ENCODE results near the gene C1orf198. TPM values are rescaled to one million over a fixed set of nuclear protein-coding genes. Genes with fewer than 3 reads are reported as not detected.
"Not testable (repeated sequence)": the region's sequence is repeated elsewhere in the genome, so short reads cannot be mapped to it uniquely, and the experiment has no call there.

C1orf198 gene
- total RNA-seq, 2 donors from 2014 or later: 166 to 273 TPM

DNA sequence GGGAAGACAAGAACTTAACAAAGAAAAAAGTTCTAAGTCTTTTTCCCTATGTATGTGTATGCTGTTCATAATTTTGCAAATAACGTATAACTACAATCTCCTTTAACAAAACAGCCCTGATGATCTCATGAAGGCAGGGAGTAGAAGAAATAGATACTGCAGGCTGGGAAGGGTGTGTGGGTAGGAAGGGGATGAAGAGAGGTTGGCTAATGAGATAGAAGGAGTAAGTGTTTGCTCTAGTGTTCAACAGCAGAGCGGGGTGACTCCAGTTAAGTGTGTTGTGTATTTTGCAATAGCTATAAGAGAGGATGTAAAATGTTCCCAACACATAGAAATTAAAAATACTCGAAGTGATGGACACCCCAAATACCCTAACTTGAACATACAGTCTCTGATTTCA lies 20.1 kb downstream of the C1orf198 start:
- H3K27me3 ChIP-seq (replicated peaks; ENCODE audit: insufficient read depth): no peaks in the 10 kb centered on the region
- no peak overlapping the region for H3K4me3 ChIP-seq
- peak overlapping the region; percentile 96 to 97 for H3K27ac ChIP-seq
- TF ChIP-seq, protein P1, sequence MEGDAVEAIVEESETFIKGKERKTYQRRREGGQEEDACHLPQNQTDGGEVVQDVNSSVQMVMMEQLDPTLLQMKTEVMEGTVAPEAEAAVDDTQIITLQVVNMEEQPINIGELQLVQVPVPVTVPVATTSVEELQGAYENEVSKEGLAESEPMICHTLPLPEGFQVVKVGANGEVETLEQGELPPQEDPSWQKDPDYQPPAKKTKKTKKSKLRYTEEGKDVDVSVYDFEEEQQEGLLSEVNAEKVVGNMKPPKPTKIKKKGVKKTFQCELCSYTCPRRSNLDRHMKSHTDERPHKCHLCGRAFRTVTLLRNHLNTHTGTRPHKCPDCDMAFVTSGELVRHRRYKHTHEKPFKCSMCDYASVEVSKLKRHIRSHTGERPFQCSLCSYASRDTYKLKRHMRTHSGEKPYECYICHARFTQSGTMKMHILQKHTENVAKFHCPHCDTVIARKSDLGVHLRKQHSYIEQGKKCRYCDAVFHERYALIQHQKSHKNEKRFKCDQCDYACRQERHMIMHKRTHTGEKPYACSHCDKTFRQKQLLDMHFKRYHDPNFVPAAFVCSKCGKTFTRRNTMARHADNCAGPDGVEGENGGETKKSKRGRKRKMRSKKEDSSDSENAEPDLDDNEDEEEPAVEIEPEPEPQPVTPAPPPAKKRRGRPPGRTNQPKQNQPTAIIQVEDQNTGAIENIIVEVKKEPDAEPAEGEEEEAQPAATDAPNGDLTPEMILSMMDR (IDR thresholded peaks at IDR 0.05): no peak
- H3K4me1 ChIP-seq (ENCODE audit: control insufficient read depth in 1 of 2, low read depth in 2 of 2): peaks cover 55 to 56% of the 10 kb centered on the region in 2 donors
- peaks cover 18% of the 10 kb centered on the region for H3K36me3 ChIP-seq
- no peak for DNase-seq (ENCODE audit: low spot score)
- H3K9me3 ChIP-seq: no peaks in the 10 kb centered on the region
- no peak for ATAC-seq (ENCODE audit: insufficient number of reproducible peaks, low FRiP score, low read depth)

DNA sequence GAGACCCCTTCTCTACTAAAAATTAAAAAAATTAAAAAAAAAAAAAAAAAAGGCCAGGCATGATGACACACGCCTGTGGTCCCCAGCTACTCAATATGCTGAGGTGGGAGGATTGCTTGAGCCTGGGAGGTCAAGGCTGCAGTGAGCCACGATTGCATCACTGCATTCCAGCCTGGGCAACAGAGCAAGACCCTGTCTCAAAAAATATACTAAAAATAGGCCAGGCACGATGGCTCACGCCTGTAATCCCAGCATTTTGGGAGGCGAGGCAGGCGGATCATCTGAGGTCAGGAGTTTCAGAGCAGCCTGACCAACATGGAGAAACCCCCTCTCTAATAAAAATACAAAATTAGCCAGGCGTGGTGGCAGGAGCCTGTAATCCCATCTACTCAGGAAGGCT lies 23.1 kb downstream of the C1orf198 start:
- not testable (repeated sequence) for ATAC-seq (ENCODE audit: insufficient number of reproducible peaks, low FRiP score, low read depth); H3K4me3 ChIP-seq; H3K9me3 ChIP-seq; H3K27me3 ChIP-seq (replicated peaks; ENCODE audit: insufficient read depth); DNase-seq (ENCODE audit: low spot score)
- peaks cover 47 to 61% of the 10 kb centered on the region in 2 donors for H3K4me1 ChIP-seq (ENCODE audit: control insufficient read depth in 1 of 2, low read depth in 2 of 2)
- H3K27ac ChIP-seq: peak overlapping the region; percentile 18 to 34
- H3K36me3 ChIP-seq: peaks cover 26% of the 10 kb centered on the region

DNA sequence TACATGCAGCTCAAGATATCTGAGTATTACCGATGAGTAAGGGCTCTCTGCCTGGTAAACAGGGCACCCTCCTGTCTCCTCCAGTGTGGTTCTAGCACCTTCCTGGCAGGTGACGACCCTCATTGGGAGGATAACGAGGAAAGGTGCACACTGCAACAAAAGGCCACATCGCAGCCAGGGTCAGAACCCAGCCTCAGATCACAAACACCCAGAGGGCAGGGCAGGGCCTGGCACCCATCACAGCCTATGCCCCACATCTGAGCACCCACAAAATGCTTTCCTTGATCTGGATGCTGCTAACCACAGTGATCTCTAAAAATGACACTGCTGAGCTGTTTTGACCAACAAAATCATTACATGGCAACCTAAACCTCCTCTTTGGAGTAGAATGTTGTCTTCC lies 23.8 kb downstream of the C1orf198 start:
- Histone ChIP-seq H3K9me3 (no peaks in the 10 kb centered on the region), H3K36me3 (peaks cover 26% of the 10 kb centered on the region), H3K4me3 (no peak overlapping the region), H3K27me3 (replicated peaks; ENCODE audit: insufficient read depth) (no peaks in the 10 kb centered on the region), H3K27ac (peak overlapping the region; percentile 18 to 34), H3K4me1 (ENCODE audit: control insufficient read depth in 1 of 2, low read depth in 2 of 2) (peaks cover 41 to 59% of the 10 kb centered on the region in 2 donors)
- ATAC-seq (ENCODE audit: insufficient number of reproducible peaks, low FRiP score, low read depth) (no peak), DNase-seq (ENCODE audit: low spot score) (no peak)
- TF ChIP-seq, protein P1 (IDR thresholded peaks at IDR 0.05): no peak

DNA sequence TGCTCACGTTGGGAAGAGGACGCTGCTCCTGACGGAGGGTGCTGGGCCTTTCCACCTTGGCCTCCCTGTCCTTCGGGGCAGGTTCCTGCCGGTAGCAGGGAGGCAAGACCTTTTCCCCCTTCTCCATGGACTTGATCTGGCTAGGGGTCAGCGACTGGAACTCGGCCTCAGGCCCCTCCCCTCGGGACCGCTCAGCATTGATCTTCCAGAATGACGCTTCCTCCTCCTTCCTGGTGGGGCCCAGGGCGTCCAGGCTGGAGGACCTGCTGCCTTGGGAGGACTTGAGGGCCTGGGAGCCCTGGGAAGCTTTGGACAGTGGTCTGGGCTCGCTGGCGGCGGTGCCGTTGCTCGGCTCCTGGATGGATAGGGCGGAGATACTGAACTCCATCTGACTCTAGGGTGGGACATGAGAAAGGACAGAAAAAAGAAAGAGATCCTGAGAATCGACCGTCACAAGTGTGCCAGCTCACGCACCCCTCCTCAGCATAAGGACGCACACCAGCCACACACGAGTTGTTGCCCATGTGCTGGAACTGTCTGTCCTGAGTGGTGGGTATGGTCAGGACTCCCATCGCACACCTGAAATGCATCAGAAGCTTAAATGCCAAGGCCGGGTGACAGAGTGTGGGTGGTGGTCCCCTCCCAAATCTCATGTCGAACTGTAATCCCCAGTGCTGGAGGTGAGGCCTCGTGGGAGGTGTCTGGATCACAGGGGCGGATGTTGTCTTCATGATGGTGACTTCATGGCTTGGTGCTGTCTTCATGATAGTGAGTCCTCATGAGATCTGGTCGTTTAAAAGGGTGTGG lies 24.6 kb downstream of the C1orf198 start:
- no peaks in the 10 kb centered on the region for H3K9me3 ChIP-seq
- TF ChIP-seq, protein P1 (IDR thresholded peaks at IDR 0.05): no peak
- ATAC-seq (ENCODE audit: insufficient number of reproducible peaks, low FRiP score, low read depth): no peak
- H3K27ac ChIP-seq: peak overlapping the region in 1 of 2 donors; percentile 34
- peaks cover 35 to 59% of the 10 kb centered on the region in 2 donors for H3K4me1 ChIP-seq (ENCODE audit: control insufficient read depth in 1 of 2, low read depth in 2 of 2)
- no peaks in the 10 kb centered on the region for H3K27me3 ChIP-seq (replicated peaks; ENCODE audit: insufficient read depth)
- DNase-seq (ENCODE audit: low spot score): no peak
- H3K4me3 ChIP-seq: no peak overlapping the region
- peaks cover 29% of the 10 kb centered on the region for H3K36me3 ChIP-seq

DNA sequence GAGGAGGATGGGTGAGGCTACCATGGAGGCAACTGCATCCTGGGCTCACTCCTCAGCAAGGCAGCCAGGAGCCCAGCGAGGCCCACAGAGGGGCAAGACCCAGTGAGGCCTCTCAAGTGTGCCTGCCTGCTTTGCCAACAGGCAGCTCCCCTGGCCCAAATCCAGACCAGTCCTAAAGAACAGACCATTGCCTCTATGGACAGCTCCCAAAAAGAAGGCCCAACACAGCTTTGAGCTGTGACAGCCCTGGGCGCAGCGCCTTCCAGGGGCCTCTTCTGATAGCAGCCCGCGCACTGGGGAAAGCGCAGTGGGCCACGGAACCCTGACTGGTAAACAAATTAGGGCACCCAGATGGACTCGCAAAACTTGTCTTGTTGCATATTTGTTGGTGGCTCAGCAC lies 25.5 kb downstream of the C1orf198 start:
- peaks cover 27 to 50% of the 10 kb centered on the region in 2 donors for H3K4me1 ChIP-seq (ENCODE audit: control insufficient read depth in 1 of 2, low read depth in 2 of 2)
- no peak for ATAC-seq (ENCODE audit: insufficient number of reproducible peaks, low FRiP score, low read depth)
- H3K4me3 ChIP-seq: no peak overlapping the region
- H3K36me3 ChIP-seq: peaks cover 38% of the 10 kb centered on the region
- no peak for DNase-seq (ENCODE audit: low spot score)
- H3K9me3 ChIP-seq: no peaks in the 10 kb centered on the region
- TF ChIP-seq, protein P1 (IDR thresholded peaks at IDR 0.05): no peak
- peak overlapping the region in 1 of 2 donors; percentile 27 for H3K27ac ChIP-seq
- H3K27me3 ChIP-seq (replicated peaks; ENCODE audit: insufficient read depth): no peaks in the 10 kb centered on the region

Data from thoracic aorta (tissue), 2 donors.